OCI-LY1 (cell line): Measurements from ENCODE around the gene HPSE2.

ENCODE experiments used
- CTCF ChIP-seq: fragments of 200-600 bp; sonication (generic), shearing (Covaris generic); IDR thresholded peaks from 2 replicates; pipeline ENCODE4 v1.5.1; 2017; ENCODE audit warnings: mild to moderate bottlenecking, antibody characterized with exemption, low read length, moderate library complexity, mixed read lengths
- EZH2 ChIP-seq: fragments of 200-600 bp; sonication (generic), shearing (Covaris generic); IDR thresholded peaks from 2 replicates; pipeline ENCODE4 v1.8.0; 2017; ENCODE audit warnings: borderline replicate concordance, mixed run types, mild to moderate bottlenecking, antibody characterized with exemption, low read length, moderate library complexity, mixed read lengths

- TF ChIP-seq CTCF: no peak
- no peak for TF ChIP-seq EZH2
Measured at GRCh38 chr10:98953251-98953650, 282.4 kb downstream of the HPSE2 start.
